ENCODE results near the gene GLB1L3. TPM values are rescaled to one million over a fixed set of nuclear protein-coding genes. Genes with fewer than 3 reads are reported as not detected.
"Not testable (repeated sequence)": the region's sequence is repeated elsewhere in the genome, so short reads cannot be mapped to it uniquely, and the experiment has no call there.

GLB1L3 gene
- total and polyA plus RNA-seq, 2 donors (not counting 3 experiments of a cell fraction or from before 2014, with no cell fraction given), result not detected

DNA sequence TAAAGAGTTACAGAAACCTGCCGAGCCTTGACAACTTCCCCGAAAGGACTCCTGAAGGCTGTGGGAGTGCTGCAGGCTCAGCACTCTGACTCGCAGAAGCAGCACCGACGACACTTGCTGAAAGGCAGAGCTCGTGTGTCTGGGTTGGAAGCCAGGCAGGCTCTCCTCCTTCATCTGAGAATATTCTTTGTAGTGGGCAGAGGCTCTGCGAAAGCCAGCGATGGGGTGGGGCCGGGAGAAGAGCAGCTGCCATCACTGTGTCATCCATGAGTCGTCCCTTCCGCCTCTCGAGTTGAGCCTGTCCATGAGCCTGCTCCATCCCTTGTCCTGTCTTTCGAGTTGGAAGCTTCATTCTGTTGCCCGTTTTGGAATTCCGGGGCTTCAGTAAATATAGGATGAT, 67.5 kb downstream of the GLB1L3 start:
- FAIRE-seq (no peak), DNase-seq (ENCODE audit: low read depth, low spot score) (no peak)
- no peak overlapping the region for H3K27ac ChIP-seq (ENCODE audit: insufficient read depth, low read depth, low read length)
- H4K20me1 ChIP-seq (replicated peaks; ENCODE audit: control insufficient read depth, extremely low read depth, insufficient read depth, low read length), result no peaks in the 10 kb centered on the region
- BruUV-seq (replicated peaks), result no TSS peak
- H2AFZ ChIP-seq (ENCODE audit: low read depth, low read length), result no peak overlapping the region
- H3K4me3 ChIP-seq (replicated peaks in 1 of 3; ENCODE audit: insufficient read depth in 1 of 3, low read depth in 1 of 3, low read length in 3 of 3), result no peak overlapping the region
- dilution Hi-C loops (cut with MboI; ENCODE audit: extremely low pct_ligation_motif_present, low sequenced_read_pairs), result no loop called here
- H3K27me3 ChIP-seq (ENCODE audit: control insufficient read depth in 2 of 2, insufficient read depth in 2 of 2, low read length in 2 of 2), result no peaks in the 10 kb centered on the region
- H3K36me3 ChIP-seq (ENCODE audit: control insufficient read depth in 2 of 2, extremely low read depth in 1 of 2, insufficient read depth in 2 of 2, low read length in 2 of 2), result no peaks in the 10 kb centered on the region
- no peaks in the 10 kb centered on the region for H3K9me3 ChIP-seq (replicated peaks; ENCODE audit: control insufficient read depth, insufficient read depth, low read length)
- TF ChIP-seq POLR2AphosphoS5 (IDR thresholded peaks at IDR 0.05; ENCODE audit: insufficient read depth, low read depth, low read length) (no peak), JUN (IDR thresholded peaks at IDR 0.05; ENCODE audit: borderline replicate concordance, insufficient read depth, insufficient read length, low read depth) (no peak), GATA2 (IDR thresholded peaks at IDR 0.05; ENCODE audit: insufficient read depth, insufficient read length, low read depth, low read length) (no peak), FOS (IDR thresholded peaks at IDR 0.05; ENCODE audit: borderline replicate concordance, insufficient read depth, low read length) (no peak), MYC (IDR thresholded peaks at IDR 0.05; ENCODE audit: low read depth, low read length) (no peak), MAX (IDR thresholded peaks at IDR 0.05; ENCODE audit: insufficient read depth, insufficient read length) (no peak), CTCF (IDR thresholded peaks at IDR 0.05; ENCODE audit: extremely low read depth in 1 of 2, insufficient read depth in 1 of 2, low read depth in 1 of 2, low read length in 2 of 2) (no peak), EZH2 (IDR thresholded peaks at IDR 0.05; ENCODE audit: borderline replicate concordance, low read depth, low read length, severe bottlenecking) (no peak), POLR2A (IDR thresholded peaks at IDR 0.05; ENCODE audit: low read depth, low read length) (no peak)
- ChIA-PET POLR2A (no interaction called here), CTCF (no interaction called here)
- no peaks in the 10 kb centered on the region for H3K4me1 ChIP-seq (ENCODE audit: control insufficient read depth, extremely low read depth, insufficient read depth, low read length)
- intact Hi-C loops (cut with micrococcal nuclease), result loop anchor here (1.0 kb wide), 1 partner anchor 62 kb away; no protein-coding TSS in a partner anchor
- H3K9me1 ChIP-seq (replicated peaks; ENCODE audit: control insufficient read depth, extremely low read depth, insufficient read depth, low read length), result no peaks in the 10 kb centered on the region
- no peak overlapping the region for H3K9ac ChIP-seq (replicated peaks; ENCODE audit: extremely low read depth, insufficient read depth, low read length)
- H3K4me2 ChIP-seq (ENCODE audit: insufficient read depth, low read length), result no peak overlapping the region
- H3K79me2 ChIP-seq (ENCODE audit: control insufficient read depth, insufficient read depth, low read length), result no peaks in the 10 kb centered on the region

DNA sequence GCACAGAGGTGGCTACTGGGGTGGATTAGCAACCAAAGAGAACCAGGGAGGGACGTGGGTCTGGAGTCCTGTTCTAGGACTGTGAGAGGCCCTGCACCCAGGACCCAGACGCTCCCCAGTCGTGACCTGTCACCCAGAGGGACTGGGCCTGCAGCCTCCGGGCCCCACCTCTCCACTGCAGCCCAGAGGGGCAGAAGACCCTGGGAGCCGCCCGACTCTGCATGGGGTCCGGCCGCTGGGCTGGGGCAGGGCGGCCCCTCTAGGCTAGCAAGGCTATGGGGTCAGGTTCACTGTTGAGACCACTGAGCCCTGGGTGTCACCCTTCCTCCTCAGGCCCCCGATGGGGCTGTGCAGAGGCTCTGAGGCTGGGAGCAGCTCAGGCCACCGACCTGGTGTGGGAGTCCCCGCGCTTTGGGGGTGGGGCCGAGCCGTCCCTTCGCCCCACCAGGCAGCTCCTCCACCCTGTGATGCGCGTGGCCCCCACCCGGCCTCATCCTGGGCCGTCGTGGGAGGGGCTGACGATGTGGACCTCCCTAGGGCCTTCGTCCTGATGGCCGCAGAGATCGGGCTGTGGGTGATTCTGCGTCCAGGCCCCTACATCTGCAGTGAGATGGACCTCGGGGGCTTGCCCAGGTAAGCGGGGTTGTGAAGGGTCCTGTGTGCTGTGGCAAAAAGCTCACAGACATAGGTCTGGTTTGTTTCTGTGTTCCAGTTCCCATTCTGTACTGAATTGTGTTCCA, 68.5 kb downstream of the GLB1L3 start:
- H3K4me1 ChIP-seq (ENCODE audit: control insufficient read depth, extremely low read depth, insufficient read depth, low read length); H3K9ac ChIP-seq (replicated peaks; ENCODE audit: extremely low read depth, insufficient read depth, low read length); BruUV-seq (replicated peaks); H3K27me3 ChIP-seq (ENCODE audit: control insufficient read depth in 2 of 2, insufficient read depth in 2 of 2, low read length in 2 of 2); DNase-seq (ENCODE audit: low read depth, low spot score); H4K20me1 ChIP-seq (replicated peaks; ENCODE audit: control insufficient read depth, extremely low read depth, insufficient read depth, low read length); H3K9me1 ChIP-seq (replicated peaks; ENCODE audit: control insufficient read depth, extremely low read depth, insufficient read depth, low read length); H3K9me3 ChIP-seq (replicated peaks; ENCODE audit: control insufficient read depth, insufficient read depth, low read length); POLR2A ChIA-PET; dilution Hi-C loops (cut with MboI; ENCODE audit: extremely low pct_ligation_motif_present, low sequenced_read_pairs); H3K4me3 ChIP-seq (replicated peaks in 1 of 3; ENCODE audit: insufficient read depth in 1 of 3, low read depth in 1 of 3, low read length in 3 of 3); FAIRE-seq; H3K36me3 ChIP-seq (ENCODE audit: control insufficient read depth in 2 of 2, extremely low read depth in 1 of 2, insufficient read depth in 2 of 2, low read length in 2 of 2); H2AFZ ChIP-seq (ENCODE audit: low read depth, low read length); H3K27ac ChIP-seq (ENCODE audit: insufficient read depth, low read depth, low read length); H3K79me2 ChIP-seq (ENCODE audit: control insufficient read depth, insufficient read depth, low read length); CTCF ChIA-PET; H3K4me2 ChIP-seq (ENCODE audit: insufficient read depth, low read length): not testable (repeated sequence)
- intact Hi-C loops (cut with micrococcal nuclease), result loop anchor here (1.0 kb wide), 1 partner anchor 63 kb away; no protein-coding TSS in a partner anchor
